T-helper 2 cell treated with Interferon-gamma antibody and Interleukin-4, amounts not matched to agents 100 ng/mL and 5 ng/mL, for 36 hours (primary cell): ENCODE data around the gene SLC37A3. TPM values are rescaled to one million over a fixed set of nuclear protein-coding genes. Genes with fewer than 3 reads are reported as not detected.
"Not testable (repeated sequence)": the region's sequence is repeated elsewhere in the genome, so short reads cannot be mapped to it uniquely, and the experiment has no call there.

ENCODE experiments used
- intact Hi-C: fragments of 100-400 bp; cut with micrococcal nuclease; formaldehyde crosslinking; loops from one replicate; pipeline ENCODE4 v1.15.1; 2023
- total RNA-seq: library from RNA; stranded (reverse); gene quantifications from 2 replicates; pipeline ENCODE4 v1.2.3, GENCODE V29; 2022

SLC37A3 gene
- total RNA-seq, 1 donor from 2014 or later, result 51.7 TPM

GRCh38 chr7:140315498-140316164, 82.7 kb downstream of the SLC37A3 start:
- intact Hi-C loops, result no loop called here

- intact Hi-C loops, result no loop called here
These were observed 83.5 kb downstream of the SLC37A3 start for GRCh38 chr7:140314573-140315480.

- intact Hi-C loops, result no loop called here
These were observed 86.0 kb downstream of the SLC37A3 start for GRCh38 chr7:140312141-140312846.

DNA sequence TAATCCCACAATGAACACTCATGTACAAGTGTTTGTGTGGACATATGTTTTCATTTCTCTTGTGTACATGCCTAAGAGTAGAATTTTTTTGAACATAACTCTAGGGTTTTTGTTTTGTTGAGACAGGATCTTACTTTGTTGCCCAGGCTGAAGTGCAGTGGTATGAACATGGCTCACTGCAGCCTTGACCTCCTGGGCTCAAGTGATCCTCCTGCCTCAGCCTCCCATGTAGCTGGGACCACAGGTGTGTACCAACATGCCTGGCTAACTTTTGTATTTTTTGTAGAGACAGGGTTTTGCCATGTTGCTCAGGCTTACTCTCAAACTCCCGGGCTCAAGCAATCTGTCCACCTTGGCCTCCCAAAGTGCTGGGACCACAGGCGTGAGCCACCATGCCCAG, 87.2 kb downstream of the SLC37A3 start:
- intact Hi-C loops, result not testable (repeated sequence)

- intact Hi-C loops, result no loop called here
These were observed 87.9 kb downstream of the SLC37A3 start for GRCh38 chr7:140310337-140311002.

GRCh38 chr7:140308060-140308459, 90.3 kb downstream of the SLC37A3 start:
- intact Hi-C loops, result loop anchor here (10.0 kb wide), 2 partner anchors 243 to 283 kb away; partner anchors contain the start of gene PARP12

GRCh38 chr7:140304191-140304799, 94.0 kb downstream of the SLC37A3 start:
- intact Hi-C loops, result loop anchor here (1.0 to 10.0 kb wide), 5 partner anchors 42 to 279 kb away; partner anchors contain the start of gene PARP12

DNA sequence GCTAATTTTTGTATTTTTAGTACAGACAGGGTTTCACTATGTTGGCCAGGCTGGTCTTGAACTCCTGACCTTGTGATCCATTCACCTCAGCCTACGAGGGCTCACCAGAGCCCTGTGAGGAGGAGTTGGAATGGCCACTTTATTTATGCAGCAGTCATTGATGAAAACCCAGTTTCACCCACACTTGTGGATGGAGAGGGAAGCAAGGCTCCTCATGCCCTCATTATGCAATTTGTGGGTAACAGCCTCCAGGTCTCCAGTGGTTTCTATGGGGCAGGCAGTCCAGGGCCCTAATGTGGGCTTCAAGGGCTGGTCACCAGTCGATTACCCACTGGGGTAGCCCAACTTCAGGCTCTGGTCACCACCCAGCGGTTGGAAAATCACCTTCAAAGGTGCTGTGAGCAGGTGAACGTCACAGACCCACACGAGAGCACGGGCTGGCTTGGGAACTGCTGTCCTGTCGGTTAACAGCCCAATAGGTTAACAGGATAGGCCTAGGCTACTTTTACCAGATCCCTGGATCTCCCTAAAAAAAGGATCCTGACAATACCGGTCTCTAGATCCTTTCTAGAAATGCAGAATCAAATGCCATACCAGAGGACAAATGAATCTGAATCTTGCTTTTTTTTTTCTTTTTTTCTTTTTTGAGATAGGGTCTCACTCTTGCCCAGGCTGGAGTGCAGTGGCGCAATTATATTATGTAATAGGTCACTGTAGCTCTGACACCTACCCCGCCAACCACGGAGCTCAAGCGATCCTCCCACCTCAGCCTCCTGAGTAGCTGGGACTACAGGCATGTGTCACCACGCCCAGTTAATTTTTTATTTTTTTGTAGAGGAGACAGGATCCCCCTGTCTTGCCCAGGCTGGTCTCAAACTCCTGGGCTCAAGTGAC, 97.8 kb downstream of the SLC37A3 start:
- intact Hi-C loops, result loop anchor here (5.0 to 10.0 kb wide), 3 partner anchors 38 to 276 kb away; partner anchors contain the start of gene PARP12

- intact Hi-C loops, result no loop called here
These were observed 100.1 kb downstream of the SLC37A3 start for GRCh38 chr7:140298213-140298612.

DNA sequence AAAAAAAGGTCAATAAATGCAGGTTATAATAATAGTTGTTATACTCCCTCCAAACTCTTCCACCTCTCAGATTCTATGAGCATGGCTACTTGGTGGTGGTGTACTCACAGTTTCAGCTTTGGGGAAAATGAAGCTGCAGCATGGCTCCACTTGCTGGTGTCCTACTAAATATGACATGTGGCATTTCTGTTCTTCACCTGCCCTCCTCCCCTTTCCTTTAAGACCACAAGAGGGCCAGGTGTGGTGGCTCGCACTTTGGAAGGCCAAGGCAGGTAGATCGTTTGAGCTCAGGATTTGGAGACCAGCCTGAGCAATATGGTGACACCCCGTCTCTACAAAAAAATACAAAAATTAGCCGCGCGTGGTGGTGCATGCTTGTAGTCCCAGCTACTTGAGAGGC, 101.1 kb downstream of the SLC37A3 start:
- intact Hi-C loops, result no loop called here

DNA sequence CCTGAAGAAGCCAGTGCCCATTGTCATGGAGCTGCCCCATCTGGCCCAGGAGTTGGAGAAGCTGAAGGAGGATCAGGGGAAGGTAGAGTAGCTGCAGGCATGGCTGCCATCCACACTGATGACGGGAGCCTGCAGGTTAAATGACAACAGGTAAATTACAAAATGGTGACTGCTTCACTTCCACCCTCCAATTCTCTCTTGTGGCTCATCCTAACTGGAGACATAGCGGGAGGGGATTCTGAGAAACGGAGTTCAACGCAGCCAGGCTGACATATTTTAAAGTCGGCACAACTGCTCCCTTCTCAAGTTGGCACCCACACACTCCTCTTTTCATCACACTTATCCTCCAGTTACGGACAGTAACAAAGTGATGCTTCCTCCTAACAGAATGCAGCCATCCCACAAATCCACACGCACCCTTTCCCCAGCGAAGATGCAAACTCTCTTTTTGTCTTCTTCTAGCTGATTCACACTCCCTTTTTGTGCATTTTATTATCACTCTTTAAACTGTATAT, 103.0 kb downstream of the SLC37A3 start:
- intact Hi-C loops, result no loop called here

GRCh38 chr7:140294454-140294853, 103.9 kb downstream of the SLC37A3 start:
- intact Hi-C loops, result no loop called here

DNA sequence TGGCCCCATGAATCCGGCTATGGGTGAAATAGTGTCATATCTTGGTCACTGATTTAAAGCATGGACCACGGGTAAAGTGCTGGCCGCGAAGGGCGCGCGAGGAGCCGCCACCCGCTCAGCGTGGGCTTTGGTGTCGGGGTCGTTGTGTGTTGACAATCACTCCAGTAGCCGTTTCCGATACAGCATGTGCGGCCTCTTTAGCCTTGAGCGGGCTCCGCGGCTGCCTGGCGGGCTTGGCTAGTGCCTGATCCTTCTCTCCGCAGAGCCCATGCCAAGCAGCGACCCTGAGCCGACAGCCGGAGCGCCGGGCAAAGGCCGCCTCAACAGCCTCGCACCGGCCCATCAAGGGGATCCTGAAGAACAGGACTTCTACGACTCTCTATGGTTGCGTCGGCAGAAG, 105.9 kb downstream of the SLC37A3 start:
- intact Hi-C loops, result no loop called here

- intact Hi-C loops, result no loop called here
These were observed 108.5 kb downstream of the SLC37A3 start for GRCh38 chr7:140289804-140290203.

DNA sequence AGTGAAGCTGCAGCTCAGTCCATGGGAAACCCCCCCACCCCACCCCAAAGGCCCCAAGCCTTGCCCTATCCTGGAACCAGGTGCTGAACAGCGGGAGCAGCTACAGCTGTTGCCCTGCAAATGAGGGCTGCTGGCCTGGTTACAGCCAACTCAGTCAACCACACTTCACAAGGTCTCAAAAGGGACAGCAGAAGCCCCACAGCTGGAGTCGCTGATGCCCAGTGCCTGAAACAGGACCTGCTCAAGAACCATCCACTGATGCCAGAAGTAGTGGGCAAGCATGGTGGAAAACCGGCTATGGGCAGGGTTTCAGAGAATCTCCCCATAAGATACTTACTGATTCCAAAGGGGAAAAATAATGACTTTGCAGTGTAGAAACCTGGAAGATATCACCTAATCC, 110.3 kb downstream of the SLC37A3 start:
- intact Hi-C loops, result no loop called here

DNA sequence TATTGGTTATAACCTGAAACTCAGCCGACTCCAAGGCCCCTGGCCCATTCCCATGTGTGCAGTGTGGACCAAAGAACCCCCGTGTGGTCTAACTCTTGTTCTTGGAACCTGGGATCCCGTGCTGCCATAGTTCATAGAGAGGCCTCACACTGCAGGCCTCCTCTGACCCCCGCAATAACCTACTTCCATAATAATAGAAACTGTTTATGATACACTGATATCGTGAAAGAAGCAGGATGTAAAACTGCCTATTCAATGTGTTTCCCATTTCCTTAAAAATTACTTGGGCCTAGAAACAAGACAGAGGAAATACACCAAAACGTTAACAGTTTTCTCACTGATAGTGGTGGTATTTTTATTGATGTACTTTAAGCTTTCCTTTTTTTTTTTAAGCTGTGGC, 112.4 kb downstream of the SLC37A3 start:
- intact Hi-C loops, result no loop called here

GRCh38 chr7:140284062-140284461, 114.3 kb downstream of the SLC37A3 start:
- intact Hi-C loops, result no loop called here
